KMS-11 (cell line): ENCODE measurements around the gene ATF4.

Source experiments
- H2AFZ ChIP-seq: fragments of 200-600 bp; sonication (generic); 2 replicates; pipeline ENCODE4 v1.6.1; 2016; ENCODE audit warnings: antibody characterized with exemption, mixed run types, low read depth
- H3K27ac ChIP-seq: fragments of 200-600 bp; sonication (generic); 2 replicates; pipeline ENCODE4 v1.6.1; 2016; ENCODE audit warnings: mild to moderate bottlenecking, mixed run types
- H3K27me3 ChIP-seq: fragments of 200-600 bp; sonication (generic); 2 replicates; pipeline ENCODE4 v1.6.1; 2017; ENCODE audit warnings: mild to moderate bottlenecking, low read depth, mixed run types, moderate library complexity; ENCODE audit not compliant: insufficient read depth
- H3K36me3 ChIP-seq: fragments of 200-600 bp; sonication (generic); 2 replicates; pipeline ENCODE4 v1.6.1; 2017; ENCODE audit warnings: mild to moderate bottlenecking, mixed run types; ENCODE audit not compliant: insufficient read depth
- H3K4me1 ChIP-seq: fragments of 200-600 bp; sonication (generic); 2 replicates; pipeline ENCODE4 v1.6.1; 2016; ENCODE audit warnings: mild to moderate bottlenecking, low read depth, mixed run types; ENCODE audit not compliant: poor library complexity, severe bottlenecking
- H3K4me2 ChIP-seq: fragments of 200-600 bp; sonication (generic); 2 replicates; pipeline ENCODE4 v1.7.0; 2016; ENCODE audit warnings: mild to moderate bottlenecking, mixed run types
- H3K4me3 ChIP-seq: fragments of 200-600 bp; sonication (generic); IDR thresholded peaks from 2 replicates; pipeline ENCODE4 v1.6.1; 2017; ENCODE audit warnings: low read depth, low read length, mixed read lengths; ENCODE audit not compliant: insufficient read depth
- H3K79me2 ChIP-seq: fragments of 200-600 bp; sonication (generic); 2 replicates; pipeline ENCODE4 v1.6.1; 2016; ENCODE audit warnings: low read depth, mixed run types; ENCODE audit not compliant: insufficient read depth
- H3K9ac ChIP-seq: fragments of 200-600 bp; sonication (generic); 2 replicates; pipeline ENCODE4 v1.6.1; 2016; ENCODE audit warnings: mild to moderate bottlenecking, mixed run types
- H4K20me1 ChIP-seq: fragments of 200-600 bp; sonication (generic); 2 replicates; pipeline ENCODE4 v1.6.1; 2016; ENCODE audit warnings: mild to moderate bottlenecking, mixed run types; ENCODE audit not compliant: insufficient read depth
- CTCF ChIP-seq: fragments of 200-600 bp; sonication (generic); conservative IDR thresholded peaks from 2 replicates; pipeline ENCODE4 v1.6.1; 2017; ENCODE audit warnings: low read depth, mild to moderate bottlenecking, antibody characterized with exemption, low read length, moderate library complexity, mixed read lengths

The ATF4 gene

GRCh38 chr22:39546889-39547586, 26.7 kb downstream of the ATF4 start:
- Histone ChIP-seq H4K20me1 (no peaks in the 10 kb centered on the region), H3K27ac (no peak overlapping the region), H3K9ac (no peak overlapping the region), H3K79me2 (no peaks in the 10 kb centered on the region), H3K27me3 (peaks cover 91% of the 10 kb centered on the region), H2AFZ (no peak overlapping the region), H3K4me1 (no peaks in the 10 kb centered on the region), H3K4me2 (no peak overlapping the region), H3K36me3 (no peaks in the 10 kb centered on the region), H3K4me3 (no peak overlapping the region)
- TF ChIP-seq CTCF, result no peak

- H3K27me3 ChIP-seq, result peaks cover 91% of the 10 kb centered on the region
- H3K4me2 ChIP-seq, result no peak overlapping the region
- no peaks in the 10 kb centered on the region for H3K4me1 ChIP-seq
- no peaks in the 10 kb centered on the region for H3K36me3 ChIP-seq
- TF ChIP-seq CTCF, result no peak
- no peak overlapping the region for H3K27ac ChIP-seq
- no peak overlapping the region for H3K4me3 ChIP-seq
- H2AFZ ChIP-seq, result no peak overlapping the region
- no peaks in the 10 kb centered on the region for H4K20me1 ChIP-seq
- no peak overlapping the region for H3K9ac ChIP-seq
- no peaks in the 10 kb centered on the region for H3K79me2 ChIP-seq
Observed at GRCh38 chr22:39547587-39547947, 27.2 kb downstream of the ATF4 start.

GRCh38 chr22:39553429-39553828, 33.1 kb downstream of the ATF4 start:
- H3K4me3 ChIP-seq, result no peak overlapping the region
- H4K20me1 ChIP-seq, result no peaks in the 10 kb centered on the region

GRCh38 chr22:39554151-39554550, 33.8 kb downstream of the ATF4 start:
- Histone ChIP-seq H2AFZ (no peak overlapping the region), H3K36me3 (no peaks in the 10 kb centered on the region), H3K4me1 (no peaks in the 10 kb centered on the region), H3K27ac (no peak overlapping the region), H3K4me2 (no peak overlapping the region), H3K9ac (no peak overlapping the region), H3K27me3 (peaks cover 68% of the 10 kb centered on the region), H3K4me3 (no peak overlapping the region), H4K20me1 (no peaks in the 10 kb centered on the region), H3K79me2 (no peaks in the 10 kb centered on the region)
- no peak for TF ChIP-seq CTCF

More at GRCh38 chr22:39553429-39553828, 33.1 kb downstream of the ATF4 start:
- H3K36me3 ChIP-seq, result no peaks in the 10 kb centered on the region
- TF ChIP-seq CTCF, result no peak
- H3K79me2 ChIP-seq, result no peaks in the 10 kb centered on the region
- no peak overlapping the region for H3K4me2 ChIP-seq
- peaks cover 71% of the 10 kb centered on the region for H3K27me3 ChIP-seq
- no peaks in the 10 kb centered on the region for H3K4me1 ChIP-seq
- H3K27ac ChIP-seq, result no peak overlapping the region
- H2AFZ ChIP-seq, result no peak overlapping the region
- H3K9ac ChIP-seq, result no peak overlapping the region
